Measurements from ENCODE around the gene CAPN7. TPM values are rescaled to one million over a fixed set of nuclear protein-coding genes. Genes with fewer than 3 reads are reported as not detected.
A peak's percentile ranks its signal among the peaks of the same experiment; 100 is the strongest.

Gene CAPN7
- total RNA-seq, 2 experiments from 2014 or later, result 22.2 to 27.5 TPM

- H3K27ac Mint-ChIP-seq, result no peak overlapping the region
- peaks cover 36% of the 10 kb centered on the region for H3K4me1 Mint-ChIP-seq (ENCODE audit: low read depth)
- CTCF ChIA-PET, result interaction anchor here (1.0 to 3.0 kb wide), 4 partner anchors 11 to 23 kb away, joined by 3 to 18 read pairs (median 8); no protein-coding TSS in a partner anchor
- DNase-seq (no peak), ATAC-seq (no peak)
- H3K36me3 Mint-ChIP-seq (ENCODE audit: low read depth), result no peaks in the 10 kb centered on the region
- no peak overlapping the region for H3K4me3 Mint-ChIP-seq
- POLR2A ChIA-PET, result interaction anchor here (1.3 kb wide), 1 partner anchor 14 kb away, joined by 5 read pairs; no protein-coding TSS in a partner anchor
- no peak for TF ChIP-seq CTCF (IDR thresholded peaks at IDR 0.05)
- no peaks in the 10 kb centered on the region for H3K9me3 Mint-ChIP-seq
- no peaks in the 10 kb centered on the region for H3K27me3 Mint-ChIP-seq
- intact Hi-C loops (cut with micrococcal nuclease), result no loop called here
Measured at GRCh38 chr3:15290736-15291135, 84.7 kb downstream of the CAPN7 start.

- CTCF ChIA-PET, result interaction anchor here (0.8 to 3.0 kb wide), 8 partner anchors 12 to 113 kb away, joined by 3 to 18 read pairs (median 6); partner anchors contain the start of gene SH3BP5
Measured at GRCh38 chr3:15291589-15292541, 85.8 kb downstream of the CAPN7 start.

GRCh38 chr3:15292765-15293522 lies 86.9 kb downstream of the CAPN7 start:
- CTCF ChIA-PET, result interaction anchor here (0.8 to 2.1 kb wide), 6 partner anchors 17 to 112 kb away, joined by 3 to 13 read pairs (median 4); partner anchors contain the start of gene SH3BP5
- Mint-ChIP-seq H3K36me3 (ENCODE audit: low read depth) (no peaks in the 10 kb centered on the region), H3K4me3 (no peak overlapping the region), H3K27me3 (no peaks in the 10 kb centered on the region), H3K27ac (no peak overlapping the region), H3K4me1 (ENCODE audit: low read depth) (peaks cover 43% of the 10 kb centered on the region), H3K9me3 (no peaks in the 10 kb centered on the region)
- no peak for DNase-seq
- no peak for ATAC-seq
- POLR2A ChIA-PET, result interaction anchor here (0.9 to 1.2 kb wide), 2 partner anchors 25 to 68 kb away, joined by 3 read pairs; no protein-coding TSS in a partner anchor
- TF ChIP-seq CTCF (IDR thresholded peaks at IDR 0.05), result no peak
- intact Hi-C loops (cut with micrococcal nuclease), result loop anchor here (2.0 kb wide), 1 partner anchor 18 kb away; no protein-coding TSS in a partner anchor

More at GRCh38 chr3:15291589-15292541, 85.8 kb downstream of the CAPN7 start:
- POLR2A ChIA-PET, result interaction anchor here (0.9 to 1.3 kb wide), 4 partner anchors 11 to 69 kb away, joined by 3 to 5 read pairs (median 3); no protein-coding TSS in a partner anchor
- Mint-ChIP-seq H3K27ac (peak overlapping the region; percentile 70), H3K36me3 (ENCODE audit: low read depth) (no peaks in the 10 kb centered on the region), H3K4me3 (peak overlapping the region; percentile 31), H3K9me3 (no peaks in the 10 kb centered on the region), H3K27me3 (no peaks in the 10 kb centered on the region), H3K4me1 (ENCODE audit: low read depth) (peaks cover 38% of the 10 kb centered on the region)
- intact Hi-C loops (cut with micrococcal nuclease), result loop anchor here (2.0 kb wide), 1 partner anchor 19 kb away; no protein-coding TSS in a partner anchor
- ATAC-seq (peak; percentile 89), DNase-seq (peak; percentile 85)
- no peak for TF ChIP-seq CTCF (IDR thresholded peaks at IDR 0.05)

- Mint-ChIP-seq H3K27ac (no peak overlapping the region), H3K36me3 (ENCODE audit: low read depth) (no peaks in the 10 kb centered on the region), H3K4me1 (ENCODE audit: low read depth) (peaks cover 36% of the 10 kb centered on the region), H3K4me3 (no peak overlapping the region), H3K9me3 (no peaks in the 10 kb centered on the region), H3K27me3 (no peaks in the 10 kb centered on the region)
- ATAC-seq, result no peak
- TF ChIP-seq CTCF (IDR thresholded peaks at IDR 0.05), result no peak
- intact Hi-C loops (cut with micrococcal nuclease), result no loop called here
- ChIA-PET CTCF (interaction anchor here (1.0 to 2.7 kb wide), 5 partner anchors 9 to 78 kb away, joined by 4 to 9 read pairs (median 5); partner anchors contain the start of gene SH3BP5), POLR2A (interaction anchor here (1.1 to 1.8 kb wide), 4 partner anchors 9 to 23 kb away, joined by 3 to 6 read pairs (median 6); no protein-coding TSS in a partner anchor)
- no peak for DNase-seq
Measured at GRCh38 chr3:15294929-15295328, 88.9 kb downstream of the CAPN7 start.

Data from activated CD8-positive, alpha-beta T cell treated with anti-CD3 and anti-CD28 coated beads for 36 hours (primary cell).